ENCODE data around the gene CNTROB. TPM values are rescaled to one million over a fixed set of nuclear protein-coding genes. Genes with fewer than 3 reads are reported as not detected.

Gene CNTROB
- polyA plus RNA-seq, 1 donor from 2014 or later, result 48.7 TPM

GRCh38 chr17:7886227-7887037 is 45.6 kb upstream of the CNTROB start:
- H3K36me3 ChIP-seq (ENCODE audit: insufficient read depth, low read length), result no peaks in the 10 kb centered on the region
- peak overlapping the region; percentile 93 for H3K4me2 ChIP-seq (ENCODE audit: low read length)
- H3K9ac ChIP-seq (ENCODE audit: low read length), result peak overlapping the region; percentile 100
- peaks cover 60% of the 10 kb centered on the region for H3K79me2 ChIP-seq (replicated peaks; ENCODE audit: insufficient read depth, low read length)
- H3K9me3 ChIP-seq (ENCODE audit: low read length), result no peaks in the 10 kb centered on the region
- H3K27me3 ChIP-seq (ENCODE audit: insufficient read depth, low read depth, low read length), result no peaks in the 10 kb centered on the region
- peak overlapping the region; percentile 99 for H3K27ac ChIP-seq (ENCODE audit: low read length)
- no peak overlapping the region for H2AFZ ChIP-seq (ENCODE audit: low read depth, low read length)
- H4K20me1 ChIP-seq (ENCODE audit: insufficient read depth), result no peaks in the 10 kb centered on the region
- peaks cover 12% of the 10 kb centered on the region for H3F3A ChIP-seq (ENCODE audit: insufficient read depth, low read length, poor library complexity, severe bottlenecking)
- H3K9me2 ChIP-seq (ENCODE audit: insufficient read depth, low read length), result no peaks in the 10 kb centered on the region
- H3K4me3 ChIP-seq (ENCODE audit: low read length), result peak overlapping the region; percentile 100
- TF ChIP-seq CTCF (IDR thresholded peaks at IDR 0.05; ENCODE audit: poor library complexity, severe bottlenecking), result no peak
- no peak for TF ChIP-seq TAF1 (IDR thresholded peaks at IDR 0.05; ENCODE audit: low read depth)
- TF ChIP-seq SMC3 (conservative IDR thresholded peaks at IDR 0.05; ENCODE audit: poor library complexity), result no peak
- peak; percentile 58 for TF ChIP-seq MXI1 (conservative IDR thresholded peaks at IDR 0.05; ENCODE audit: poor library complexity, severe bottlenecking)

GRCh38 chr17:7887038-7887481 is 44.9 kb upstream of the CNTROB start:
- H4K20me1 ChIP-seq (ENCODE audit: insufficient read depth), result no peaks in the 10 kb centered on the region

More at GRCh38 chr17:7887038-7887481, 44.9 kb upstream of the CNTROB start:
- peak overlapping the region; percentile 100 for H3K9ac ChIP-seq (ENCODE audit: low read length)
- H3K9me3 ChIP-seq (ENCODE audit: low read length), result no peaks in the 10 kb centered on the region
- no peaks in the 10 kb centered on the region for H3K9me2 ChIP-seq (ENCODE audit: insufficient read depth, low read length)
- H3K36me3 ChIP-seq (ENCODE audit: insufficient read depth, low read length), result no peaks in the 10 kb centered on the region
- no peaks in the 10 kb centered on the region for H3K27me3 ChIP-seq (ENCODE audit: insufficient read depth, low read depth, low read length)
- no peak overlapping the region for H2AFZ ChIP-seq (ENCODE audit: low read depth, low read length)
- TF ChIP-seq REST (IDR thresholded peaks at IDR 0.05; ENCODE audit: borderline replicate concordance) (peak; percentile 70), MXI1 (conservative IDR thresholded peaks at IDR 0.05; ENCODE audit: poor library complexity, severe bottlenecking) (no peak), POLR2AphosphoS5 (IDR thresholded peaks at IDR 0.05) (peak; percentile 64), SMC3 (conservative IDR thresholded peaks at IDR 0.05; ENCODE audit: poor library complexity) (peak; percentile 56), TAF1 (IDR thresholded peaks at IDR 0.05; ENCODE audit: low read depth) (peak; percentile 61), EP300 (conservative IDR thresholded peaks at IDR 0.05; ENCODE audit: poor library complexity, severe bottlenecking) (peak; percentile 83), RAD21 (conservative IDR thresholded peaks at IDR 0.05) (peak; percentile 45), CTCF (IDR thresholded peaks at IDR 0.05; ENCODE audit: poor library complexity, severe bottlenecking) (peak; percentile 51), EZH2 (IDR thresholded peaks at IDR 0.05; ENCODE audit: borderline replicate concordance, insufficient read depth, low read length, poor library complexity, severe bottlenecking) (no peak)
- peaks cover 12% of the 10 kb centered on the region for H3F3A ChIP-seq (ENCODE audit: insufficient read depth, low read length, poor library complexity, severe bottlenecking)
- H3K4me2 ChIP-seq (ENCODE audit: low read length), result peak overlapping the region; percentile 93
- peak overlapping the region; percentile 100 for H3K4me3 ChIP-seq (ENCODE audit: low read length)
- H3K27ac ChIP-seq (ENCODE audit: low read length), result peak overlapping the region; percentile 99
- peaks cover 61% of the 10 kb centered on the region for H3K79me2 ChIP-seq (replicated peaks; ENCODE audit: insufficient read depth, low read length)

All from neural cell (in vitro differentiated cells).